ENCODE measurements around the gene DZIP1. TPM values are rescaled to one million over a fixed set of nuclear protein-coding genes. Genes with fewer than 3 reads are reported as not detected.
"Not testable (repeated sequence)": the region's sequence is repeated elsewhere in the genome, so short reads cannot be mapped to it uniquely, and the experiment has no call there.

The DZIP1 gene
- total RNA-seq, result 30.0 TPM

- no peak for DNase-seq (ENCODE audit: extremely low spot score in 2 of 2)
- no peaks in the 10 kb centered on the region for H3K36me3 ChIP-seq
- peak in 1 of 2 donors; percentile 65 for TF ChIP-seq POLR2AphosphoS5 (IDR thresholded peaks at IDR 0.05; ENCODE audit: insufficient read depth in 1 of 2, low read depth in 1 of 2)
- no peak for TF ChIP-seq CTCF (IDR thresholded peaks at IDR 0.05)
- peak in 1 of 2 donors; percentile 20 for TF ChIP-seq POLR2A (IDR thresholded peaks at IDR 0.05)
- intact Hi-C loops (cut with DNase I), result no loop called here
- H3K4me3 ChIP-seq, result peak within 1 kb of the TSS; percentile 62 to 77
- H3K9me3 ChIP-seq, result no peaks in the 10 kb centered on the region
- H3K27ac ChIP-seq, result peak within 1 kb of the TSS; percentile 74
- H3K27me3 ChIP-seq, result no peaks in the 10 kb centered on the region
- peaks cover 23% of the 10 kb centered on the region for H3K4me1 ChIP-seq
Measured at GRCh38 chr13:95644601-95645052, at the start of gene DZIP1. Gene DZIP1, minus strand, starts transcription at chr13:95644706. Its CDS starts 2,677 bp downstream, at chr13:95642029.

- H3K36me3 ChIP-seq; intact Hi-C loops (cut with DNase I); H3K27ac ChIP-seq: not testable (repeated sequence)
Measured at GRCh38 chr13:95690986-95691385, 46.5 kb upstream of the DZIP1 start.

GRCh38 chr13:95689582-95689926 is 45.0 kb upstream of the DZIP1 start:
- no peaks in the 10 kb centered on the region for H3K9me3 ChIP-seq
- H3K36me3 ChIP-seq, result no peaks in the 10 kb centered on the region
- H3K4me1 ChIP-seq, result peaks cover 18% of the 10 kb centered on the region
- no peak for TF ChIP-seq POLR2AphosphoS5 (IDR thresholded peaks at IDR 0.05; ENCODE audit: insufficient read depth in 1 of 2, low read depth in 1 of 2)
- TF ChIP-seq CTCF (IDR thresholded peaks at IDR 0.05), result no peak
- no peak for TF ChIP-seq POLR2A (IDR thresholded peaks at IDR 0.05)
- H3K27me3 ChIP-seq, result no peaks in the 10 kb centered on the region
- DNase-seq (ENCODE audit: extremely low spot score in 2 of 2), result no peak
- intact Hi-C loops (cut with DNase I), result no loop called here
- H3K4me3 ChIP-seq, result no peak overlapping the region
- H3K27ac ChIP-seq, result no peak overlapping the region

More at GRCh38 chr13:95690986-95691385, 46.5 kb upstream of the DZIP1 start:
- DNase-seq (ENCODE audit: extremely low spot score in 2 of 2); H3K9me3 ChIP-seq; H3K4me3 ChIP-seq; H3K27me3 ChIP-seq: not testable (repeated sequence)
- peaks cover 12% of the 10 kb centered on the region for H3K4me1 ChIP-seq

DNA sequence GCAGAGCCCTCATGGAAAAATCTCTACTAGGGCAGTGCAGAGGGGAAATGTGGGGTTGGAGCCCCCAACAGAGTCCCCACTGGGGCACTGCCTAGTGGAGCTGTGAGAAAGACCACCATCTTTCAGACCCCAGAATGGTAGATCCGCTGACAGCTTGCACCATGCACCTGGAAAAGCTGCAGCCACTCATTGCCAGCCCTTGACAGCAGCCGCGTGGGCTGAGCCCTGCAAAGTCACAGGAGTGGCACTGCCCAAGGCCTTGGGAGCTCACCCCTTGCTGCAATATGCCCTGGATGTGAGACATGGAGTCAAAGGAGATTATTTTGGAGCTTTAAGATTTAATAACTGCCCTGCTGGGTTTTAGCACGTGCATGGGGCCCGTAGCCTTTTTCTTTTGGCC is 40.5 kb upstream of the DZIP1 start:
- H3K36me3 ChIP-seq; DNase-seq (ENCODE audit: extremely low spot score in 2 of 2); H3K27ac ChIP-seq; intact Hi-C loops (cut with DNase I); H3K4me3 ChIP-seq; H3K9me3 ChIP-seq; H3K27me3 ChIP-seq: not testable (repeated sequence)
- H3K4me1 ChIP-seq, result peaks cover 37% of the 10 kb centered on the region

DNA sequence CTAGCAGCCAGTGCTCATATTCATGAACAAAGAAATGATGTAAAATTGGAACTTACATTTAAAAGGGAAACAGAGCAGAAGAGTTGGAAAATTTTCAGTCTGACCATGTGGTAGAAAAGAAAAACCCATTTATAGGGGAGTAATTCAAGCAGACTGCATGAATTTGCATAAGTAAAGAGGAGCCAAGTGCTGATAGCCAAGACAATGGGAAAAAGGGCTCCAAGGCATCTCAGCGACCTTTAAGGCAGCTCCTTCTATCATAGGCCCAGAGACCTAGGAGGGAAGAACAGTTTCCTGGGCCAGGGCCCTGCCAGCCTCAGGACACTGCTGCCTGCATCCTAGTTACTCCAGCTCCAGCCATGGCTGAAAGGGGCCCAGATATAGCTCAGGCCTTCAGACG is 39.9 kb upstream of the DZIP1 start:
- Histone ChIP-seq H3K4me3 (no peak overlapping the region), H3K4me1 (peaks cover 42% of the 10 kb centered on the region), H3K27me3 (no peaks in the 10 kb centered on the region), H3K9me3 (no peaks in the 10 kb centered on the region), H3K36me3 (no peaks in the 10 kb centered on the region), H3K27ac (no peak overlapping the region)
- intact Hi-C loops (cut with DNase I), result no loop called here
- DNase-seq (ENCODE audit: extremely low spot score in 2 of 2), result no peak
- TF ChIP-seq POLR2AphosphoS5 (IDR thresholded peaks at IDR 0.05; ENCODE audit: insufficient read depth in 1 of 2, low read depth in 1 of 2), result no peak
- no peak for TF ChIP-seq CTCF (IDR thresholded peaks at IDR 0.05)
- no peak for TF ChIP-seq POLR2A (IDR thresholded peaks at IDR 0.05)

- intact Hi-C loops (cut with DNase I), result no loop called here
- H3K4me1 ChIP-seq, result peaks cover 54% of the 10 kb centered on the region
- H3K27ac ChIP-seq, result no peak overlapping the region
Measured at GRCh38 chr13:95679722-95680121, 35.2 kb upstream of the DZIP1 start.

More at GRCh38 chr13:95679722-95680121, 35.2 kb upstream of the DZIP1 start:
- no peaks in the 10 kb centered on the region for H3K27me3 ChIP-seq
- no peaks in the 10 kb centered on the region for H3K36me3 ChIP-seq
- no peak overlapping the region for H3K4me3 ChIP-seq
- DNase-seq (ENCODE audit: extremely low spot score in 2 of 2), result no peak
- H3K9me3 ChIP-seq, result no peaks in the 10 kb centered on the region
- no peak for TF ChIP-seq POLR2A (IDR thresholded peaks at IDR 0.05)
- TF ChIP-seq CTCF (IDR thresholded peaks at IDR 0.05), result no peak
- TF ChIP-seq POLR2AphosphoS5 (IDR thresholded peaks at IDR 0.05; ENCODE audit: insufficient read depth in 1 of 2, low read depth in 1 of 2), result no peak
